HL-60 (cell line): ENCODE measurements around the gene GTF2A1.

ENCODE experiments used
- POLR2AphosphoS5 ChIP-seq: IDR thresholded peaks from 2 replicates; pipeline ENCODE4 v1.6.1; 2012; ENCODE audit warnings: low read depth
- TF ChIP-seq, protein P1 (sequence below): IDR thresholded peaks from one replicate; pipeline ENCODE4 v1.5.1; 2011; ENCODE audit warnings: low read length, control low read depth, inconsistent platforms; ENCODE audit not compliant: insufficient read depth

DNA sequence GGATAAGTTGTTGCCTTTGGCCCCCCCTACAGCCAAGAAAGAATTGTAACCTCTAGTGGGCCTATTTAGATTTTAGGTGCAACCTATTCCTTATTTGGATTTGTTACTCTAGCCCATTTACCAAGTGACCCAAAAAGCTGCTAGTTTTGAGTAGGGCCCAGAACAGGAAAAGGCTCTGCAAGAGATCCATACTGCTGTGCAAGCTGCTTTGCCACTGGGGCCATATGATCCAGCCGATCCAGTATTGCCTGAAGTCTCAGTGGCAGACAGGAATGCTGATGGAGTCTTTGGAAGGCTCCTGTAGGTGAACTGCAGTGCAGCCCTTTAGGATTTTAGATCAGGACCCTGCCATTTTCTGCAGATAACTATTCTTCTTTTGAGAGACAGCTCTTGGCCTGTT lies 12.9 kb upstream of the GTF2A1 start:
- TF ChIP-seq, protein P1, sequence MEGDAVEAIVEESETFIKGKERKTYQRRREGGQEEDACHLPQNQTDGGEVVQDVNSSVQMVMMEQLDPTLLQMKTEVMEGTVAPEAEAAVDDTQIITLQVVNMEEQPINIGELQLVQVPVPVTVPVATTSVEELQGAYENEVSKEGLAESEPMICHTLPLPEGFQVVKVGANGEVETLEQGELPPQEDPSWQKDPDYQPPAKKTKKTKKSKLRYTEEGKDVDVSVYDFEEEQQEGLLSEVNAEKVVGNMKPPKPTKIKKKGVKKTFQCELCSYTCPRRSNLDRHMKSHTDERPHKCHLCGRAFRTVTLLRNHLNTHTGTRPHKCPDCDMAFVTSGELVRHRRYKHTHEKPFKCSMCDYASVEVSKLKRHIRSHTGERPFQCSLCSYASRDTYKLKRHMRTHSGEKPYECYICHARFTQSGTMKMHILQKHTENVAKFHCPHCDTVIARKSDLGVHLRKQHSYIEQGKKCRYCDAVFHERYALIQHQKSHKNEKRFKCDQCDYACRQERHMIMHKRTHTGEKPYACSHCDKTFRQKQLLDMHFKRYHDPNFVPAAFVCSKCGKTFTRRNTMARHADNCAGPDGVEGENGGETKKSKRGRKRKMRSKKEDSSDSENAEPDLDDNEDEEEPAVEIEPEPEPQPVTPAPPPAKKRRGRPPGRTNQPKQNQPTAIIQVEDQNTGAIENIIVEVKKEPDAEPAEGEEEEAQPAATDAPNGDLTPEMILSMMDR: no peak
- no peak for TF ChIP-seq POLR2AphosphoS5
